SK-N-SH (cell line): Measurements from ENCODE around the gene PROSER3. TPM values are rescaled to one million over a fixed set of nuclear protein-coding genes. Genes with fewer than 3 reads are reported as not detected.

Experiments used
- CTCF ChIA-PET: fragments of 300-600, 350-600 bp; formaldehyde crosslinking; extraction: SDS; loops from one replicate; lab custom pipeline; 2021; lab: Yijun Ruan, JAX
- POLR2A ChIA-PET: fragments of 350-600 bp; sonication (Branson Sonifier 250); formaldehyde crosslinking; extraction: SDS; loops from one replicate; lab custom pipeline; 2020; ENCODE audit warnings: antibody characterized with exemption, inconsistent platforms; lab: Yijun Ruan, JAX
- DNase-seq: peaks from one replicate; pipeline ENCODE4 v3.0.0; 2012
- H2AFZ ChIP-seq: fragments of 200-600 bp; sonication (generic); 2 replicates; pipeline ENCODE4 v1.8.1; 2016; ENCODE audit warnings: antibody characterized with exemption, mild to moderate bottlenecking, low read depth
- H3F3A ChIP-seq: fragments of 200-600 bp; sonication (generic); replicated peaks from 2 replicates; pipeline ENCODE3; 2016; ENCODE audit warnings: antibody characterized with exemption, mild to moderate bottlenecking; ENCODE audit not compliant: insufficient read depth
- H3K27ac ChIP-seq, 2 experiments: fragments of 200-500 bp in 1 of 2; fragments of 200-600 bp in 1 of 2; sonication (Bioruptor generic) in 1 of 2; sonication (generic), shearing (Covaris generic) in 1 of 2; 2 replicates each; pipeline versions ENCODE4 v1.5.1 to v1.6.1; 2014 to 2016; ENCODE audit warnings: low read depth in 2 of 2, inconsistent platforms in 1 of 2, low read length in 1 of 2, mild to moderate bottlenecking in 1 of 2, mixed read lengths in 1 of 2
- H3K27me3 ChIP-seq: fragments of 200-600 bp; sonication (generic), shearing (Covaris generic); 2 replicates; pipeline ENCODE4 v1.6.1; 2016; ENCODE audit warnings: mixed run types; ENCODE audit not compliant: insufficient read depth
- H3K36me3 ChIP-seq, 2 experiments: fragments of 200-500 bp in 1 of 2; fragments of 200-600 bp in 1 of 2; sonication (Bioruptor generic) in 1 of 2; sonication (generic) in 1 of 2; replicated peaks in 1 of 2; 2 replicates each; pipeline versions ENCODE3 to v1.5.1; 2014 to 2016; ENCODE audit warnings: low read length in 1 of 2, mild to moderate bottlenecking in 1 of 2; ENCODE audit not compliant: insufficient read depth in 2 of 2, control insufficient read depth in 1 of 2
- H3K4me1 ChIP-seq, 2 experiments: fragments of 200-500 bp in 1 of 2; fragments of 200-600 bp in 1 of 2; sonication (Bioruptor generic) in 1 of 2; sonication (generic), shearing (Covaris generic) in 1 of 2; 2 replicates each; pipeline versions ENCODE4 v1.5.1 to v1.6.1; 2014 to 2016; ENCODE audit warnings: low read depth in 1 of 2, low read length in 1 of 2, mixed run types in 1 of 2; ENCODE audit not compliant: insufficient read depth in 2 of 2, control insufficient read depth in 1 of 2
- H3K4me2 ChIP-seq: fragments of 200-600 bp; sonication (generic), shearing (Covaris generic); 2 replicates; pipeline ENCODE4 v1.6.1; 2017; ENCODE audit warnings: mixed run types
- H3K4me3 ChIP-seq, 2 experiments: fragments of 200-500 bp in 1 of 2; fragments of 200-600 bp in 1 of 2; sonication (Bioruptor generic) in 1 of 2; sonication (generic), shearing (Covaris generic) in 1 of 2; 2 replicates each; pipeline versions ENCODE4 v1.5.1 to v1.8.1; 2014 to 2016; ENCODE audit warnings: low read depth in 2 of 2, inconsistent platforms in 1 of 2, low read length in 1 of 2, mild to moderate bottlenecking in 1 of 2, mixed read lengths in 1 of 2, moderate library complexity in 1 of 2
- H3K79me2 ChIP-seq: fragments of 200-600 bp; sonication (generic); 2 replicates; pipeline ENCODE4 v1.8.1; 2017; ENCODE audit warnings: mild to moderate bottlenecking; ENCODE audit not compliant: insufficient read depth
- H3K9ac ChIP-seq: fragments of 200-600 bp; sonication (generic); 2 replicates; pipeline ENCODE4 v1.6.1; 2017; ENCODE audit warnings: mixed run types
- H3K9me2 ChIP-seq: fragments of 200-600 bp; sonication (generic); 2 replicates; pipeline ENCODE4 v1.6.1; 2017; ENCODE audit warnings: mixed run types
- H3K9me3 ChIP-seq: fragments of 200-600 bp; sonication (generic); 2 replicates; pipeline ENCODE4 v1.6.1; 2017; ENCODE audit warnings: mixed run types, mild to moderate bottlenecking, moderate library complexity
- H4K20me1 ChIP-seq: fragments of 200-600 bp; sonication (generic); 2 replicates; pipeline ENCODE4 v1.6.1; 2017; ENCODE audit warnings: mild to moderate bottlenecking, mixed run types; ENCODE audit not compliant: insufficient read depth
- CHD2 ChIP-seq: fragments of 150-350 bp; IDR thresholded peaks from 2 replicates; pipeline ENCODE4 v1.6.1; 2018; ENCODE audit warnings: low read length; ENCODE audit not compliant: partially characterized antibody
- ELF1 ChIP-seq: IDR thresholded peaks from 2 replicates; pipeline ENCODE4 v1.4.0; 2012
- EP300 ChIP-seq, 2 experiments: IDR thresholded peaks; 2 replicates each; pipeline versions ENCODE4 v1.4.0 to v1.6.1; 2012; ENCODE audit warnings: borderline replicate concordance in 1 of 2, low read depth in 1 of 2, low read length in 1 of 2
- FOXM1 ChIP-seq: IDR thresholded peaks from 2 replicates; pipeline ENCODE4 v1.4.0; 2012; ENCODE audit warnings: low read depth, mild to moderate bottlenecking
- GATA2 ChIP-seq: sonication (generic); formaldehyde crosslinking; IDR thresholded peaks from 2 replicates; pipeline ENCODE4 v1.5.0; 2020; ENCODE audit warnings: mild to moderate bottlenecking, missing genetic modification reagents
- MEF2A ChIP-seq: IDR thresholded peaks from 2 replicates; pipeline ENCODE4 v1.4.0; 2012; ENCODE audit warnings: low read depth, borderline replicate concordance
- NFIC ChIP-seq: IDR thresholded peaks from 2 replicates; pipeline ENCODE4 v1.4.0; 2012; ENCODE audit warnings: borderline replicate concordance
- RCOR1 ChIP-seq: fragments of 150-350 bp; IDR thresholded peaks from 2 replicates; pipeline ENCODE4 v1.6.1; 2017; ENCODE audit warnings: antibody characterized with exemption, low read length
- RFX5 ChIP-seq: IDR thresholded peaks from 2 replicates; pipeline ENCODE4 v1.6.1; 2012; ENCODE audit warnings: mild to moderate bottlenecking, improper control_type of control experiment, low read length
- RXRA ChIP-seq: IDR thresholded peaks from 2 replicates; pipeline ENCODE4 v1.4.0; 2012; ENCODE audit warnings: low read depth, mild to moderate bottlenecking, borderline replicate concordance
- SIN3A ChIP-seq: IDR thresholded peaks from 2 replicates; pipeline ENCODE4 v1.6.1; 2012; ENCODE audit warnings: low read depth, mild to moderate bottlenecking, low read length, moderate library complexity, borderline replicate concordance
- TCF12 ChIP-seq: IDR thresholded peaks from 2 replicates; pipeline ENCODE4 v1.4.0; 2012
- YY1 ChIP-seq: IDR thresholded peaks from 2 replicates; pipeline ENCODE4 v1.4.0; 2012; ENCODE audit warnings: low read depth, mild to moderate bottlenecking
- WGBS: methylation state at CpG from one replicate; pipeline ENCODE4 v1.1.6; 2017; ENCODE audit warnings: low lambda C conversion rate; 5-methylcytosine and 5-hydroxymethylcytosine counted together
- polyA plus RNA-seq, 3 experiments: library from polyadenylated mRNA; depleted of rRNA; stranded (reverse); fragments of >200 nt; gene quantifications; 2 replicates each; pipeline ENCODE4 v1.2.3, GENCODE V29; 2012
- TF ChIP-seq, protein P1 (sequence below): IDR thresholded peaks from 2 replicates; pipeline ENCODE4 v1.4.0; 2012; ENCODE audit warnings: low read depth, borderline replicate concordance
- TF ChIP-seq, protein P2 (sequence below): IDR thresholded peaks from 2 replicates; pipeline ENCODE4; 2012
- TF ChIP-seq, protein P3 (sequence below): IDR thresholded peaks from 2 replicates; pipeline ENCODE4 v1.6.1; 2012; ENCODE audit warnings: mild to moderate bottlenecking, low read depth, low read length, moderate library complexity

Gene PROSER3
- polyA plus RNA-seq, 1 of the 3 experiments (the other 2 are of a cell fraction), result 12.5 TPM

DNA sequence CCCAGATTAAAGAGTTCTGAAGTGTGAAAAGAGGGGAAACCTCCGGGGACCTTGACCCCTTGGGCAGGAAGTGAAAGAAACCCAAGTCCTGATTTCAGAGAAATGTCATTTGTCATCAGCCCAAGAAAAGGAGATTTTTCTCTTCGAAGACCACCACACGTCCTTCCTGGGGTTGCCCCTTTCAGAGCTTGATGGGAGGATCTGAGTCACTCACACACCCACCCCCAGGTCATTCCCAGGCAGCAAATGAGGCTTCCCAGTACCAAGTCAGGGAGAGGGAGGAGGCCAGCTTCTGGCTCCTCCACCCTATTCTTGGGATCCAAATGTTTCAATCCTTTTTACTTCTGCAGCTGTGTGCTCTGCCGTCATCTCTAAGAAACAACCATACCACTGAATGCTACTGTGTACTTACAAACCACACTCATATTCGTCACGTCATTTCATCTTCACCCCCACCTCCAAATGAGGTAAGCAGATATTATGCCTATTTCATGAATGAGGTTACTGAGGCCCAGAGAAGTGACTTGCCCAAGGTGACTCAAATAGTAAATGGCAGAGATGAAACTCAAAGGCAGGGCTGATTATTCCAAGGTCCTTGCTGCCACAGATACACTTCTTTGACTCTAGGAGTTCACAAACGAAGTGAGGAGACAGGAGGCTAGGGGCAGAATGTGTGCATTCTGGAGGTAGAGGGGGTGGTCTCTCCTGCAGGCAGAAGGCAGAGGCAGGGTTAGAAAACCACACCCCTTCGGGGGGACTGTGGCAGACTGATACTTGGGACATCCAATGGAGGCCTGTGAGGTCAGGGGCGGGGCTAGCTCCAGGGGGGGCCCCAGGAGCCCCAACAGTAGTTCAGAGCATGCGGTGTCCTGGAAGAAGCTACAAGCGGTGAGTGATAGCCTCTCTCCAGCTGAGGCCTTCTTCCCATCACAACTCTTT lies 45.1 kb upstream of the PROSER3 start:
- 75% methylated on average over 11 of the region's 11 CpGs for WGBS
- peaks cover 5 to 13% of the 10 kb centered on the region in 2 experiments; a peak in 2 of 4 replicates for H3K4me1 ChIP-seq
- no peak overlapping the region for H2AFZ ChIP-seq
- no peaks in the 10 kb centered on the region for H3K9me3 ChIP-seq
- peaks cover 6% of the 10 kb centered on the region for H3F3A ChIP-seq
- ChIA-PET POLR2A (interaction anchor here (2.0 kb wide), 1 partner anchor 10 kb away, joined by 7 read pairs; no protein-coding TSS in a partner anchor), CTCF (interaction anchor here (1.7 to 2.6 kb wide), 4 partner anchors 10 to 164 kb away, joined by 5 to 7 read pairs (median 7); no protein-coding TSS in a partner anchor)
- H3K4me3 ChIP-seq, result no peak overlapping the region
- no peak overlapping the region for H3K4me2 ChIP-seq
- no peaks in the 10 kb centered on the region for H3K79me2 ChIP-seq
- H3K27ac ChIP-seq, result no peak overlapping the region
- no peak for DNase-seq
- H3K27me3 ChIP-seq, result no peaks in the 10 kb centered on the region
- TF ChIP-seq RFX5 (no peak), NFIC (no peak), RCOR1 (no peak), TCF12 (no peak), CHD2 (no peak), SIN3A (no peak), GATA2 (no peak), EP300 (IDR thresholded peaks at IDR 0.05; ENCODE audit: borderline replicate concordance in 1 of 2, low read depth in 1 of 2, low read length in 1 of 2) (no peak), ELF1 (no peak), YY1 (no peak), FOXM1 (no peak), RXRA (no peak), MEF2A (no peak)
- TF ChIP-seq, protein P1, sequence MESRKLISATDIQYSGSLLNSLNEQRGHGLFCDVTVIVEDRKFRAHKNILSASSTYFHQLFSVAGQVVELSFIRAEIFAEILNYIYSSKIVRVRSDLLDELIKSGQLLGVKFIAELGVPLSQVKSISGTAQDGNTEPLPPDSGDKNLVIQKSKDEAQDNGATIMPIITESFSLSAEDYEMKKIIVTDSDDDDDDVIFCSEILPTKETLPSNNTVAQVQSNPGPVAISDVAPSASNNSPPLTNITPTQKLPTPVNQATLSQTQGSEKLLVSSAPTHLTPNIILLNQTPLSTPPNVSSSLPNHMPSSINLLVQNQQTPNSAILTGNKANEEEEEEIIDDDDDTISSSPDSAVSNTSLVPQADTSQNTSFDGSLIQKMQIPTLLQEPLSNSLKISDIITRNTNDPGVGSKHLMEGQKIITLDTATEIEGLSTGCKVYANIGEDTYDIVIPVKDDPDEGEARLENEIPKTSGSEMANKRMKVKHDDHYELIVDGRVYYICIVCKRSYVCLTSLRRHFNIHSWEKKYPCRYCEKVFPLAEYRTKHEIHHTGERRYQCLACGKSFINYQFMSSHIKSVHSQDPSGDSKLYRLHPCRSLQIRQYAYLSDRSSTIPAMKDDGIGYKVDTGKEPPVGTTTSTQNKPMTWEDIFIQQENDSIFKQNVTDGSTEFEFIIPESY, result no peak
- TF ChIP-seq, protein P2, sequence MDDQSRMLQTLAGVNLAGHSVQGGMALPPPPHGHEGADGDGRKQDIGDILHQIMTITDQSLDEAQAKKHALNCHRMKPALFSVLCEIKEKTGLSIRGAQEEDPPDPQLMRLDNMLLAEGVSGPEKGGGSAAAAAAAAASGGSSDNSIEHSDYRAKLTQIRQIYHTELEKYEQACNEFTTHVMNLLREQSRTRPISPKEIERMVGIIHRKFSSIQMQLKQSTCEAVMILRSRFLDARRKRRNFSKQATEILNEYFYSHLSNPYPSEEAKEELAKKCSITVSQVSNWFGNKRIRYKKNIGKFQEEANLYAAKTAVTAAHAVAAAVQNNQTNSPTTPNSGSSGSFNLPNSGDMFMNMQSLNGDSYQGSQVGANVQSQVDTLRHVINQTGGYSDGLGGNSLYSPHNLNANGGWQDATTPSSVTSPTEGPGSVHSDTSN, result no peak
- TF ChIP-seq, protein P3, sequence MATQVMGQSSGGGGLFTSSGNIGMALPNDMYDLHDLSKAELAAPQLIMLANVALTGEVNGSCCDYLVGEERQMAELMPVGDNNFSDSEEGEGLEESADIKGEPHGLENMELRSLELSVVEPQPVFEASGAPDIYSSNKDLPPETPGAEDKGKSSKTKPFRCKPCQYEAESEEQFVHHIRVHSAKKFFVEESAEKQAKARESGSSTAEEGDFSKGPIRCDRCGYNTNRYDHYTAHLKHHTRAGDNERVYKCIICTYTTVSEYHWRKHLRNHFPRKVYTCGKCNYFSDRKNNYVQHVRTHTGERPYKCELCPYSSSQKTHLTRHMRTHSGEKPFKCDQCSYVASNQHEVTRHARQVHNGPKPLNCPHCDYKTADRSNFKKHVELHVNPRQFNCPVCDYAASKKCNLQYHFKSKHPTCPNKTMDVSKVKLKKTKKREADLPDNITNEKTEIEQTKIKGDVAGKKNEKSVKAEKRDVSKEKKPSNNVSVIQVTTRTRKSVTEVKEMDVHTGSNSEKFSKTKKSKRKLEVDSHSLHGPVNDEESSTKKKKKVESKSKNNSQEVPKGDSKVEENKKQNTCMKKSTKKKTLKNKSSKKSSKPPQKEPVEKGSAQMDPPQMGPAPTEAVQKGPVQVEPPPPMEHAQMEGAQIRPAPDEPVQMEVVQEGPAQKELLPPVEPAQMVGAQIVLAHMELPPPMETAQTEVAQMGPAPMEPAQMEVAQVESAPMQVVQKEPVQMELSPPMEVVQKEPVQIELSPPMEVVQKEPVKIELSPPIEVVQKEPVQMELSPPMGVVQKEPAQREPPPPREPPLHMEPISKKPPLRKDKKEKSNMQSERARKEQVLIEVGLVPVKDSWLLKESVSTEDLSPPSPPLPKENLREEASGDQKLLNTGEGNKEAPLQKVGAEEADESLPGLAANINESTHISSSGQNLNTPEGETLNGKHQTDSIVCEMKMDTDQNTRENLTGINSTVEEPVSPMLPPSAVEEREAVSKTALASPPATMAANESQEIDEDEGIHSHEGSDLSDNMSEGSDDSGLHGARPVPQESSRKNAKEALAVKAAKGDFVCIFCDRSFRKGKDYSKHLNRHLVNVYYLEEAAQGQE, result no peak
- no peaks in the 10 kb centered on the region for H3K9me2 ChIP-seq
- no peaks in the 10 kb centered on the region for H4K20me1 ChIP-seq
- no peak overlapping the region for H3K9ac ChIP-seq
- H3K36me3 ChIP-seq, result no peaks in the 10 kb centered on the region
